ENCODE data around the gene GZMA.
"Not testable (repeated sequence)": the region's sequence is repeated elsewhere in the genome, so short reads cannot be mapped to it uniquely, and the experiment has no call there.

Gene GZMA

DNA sequence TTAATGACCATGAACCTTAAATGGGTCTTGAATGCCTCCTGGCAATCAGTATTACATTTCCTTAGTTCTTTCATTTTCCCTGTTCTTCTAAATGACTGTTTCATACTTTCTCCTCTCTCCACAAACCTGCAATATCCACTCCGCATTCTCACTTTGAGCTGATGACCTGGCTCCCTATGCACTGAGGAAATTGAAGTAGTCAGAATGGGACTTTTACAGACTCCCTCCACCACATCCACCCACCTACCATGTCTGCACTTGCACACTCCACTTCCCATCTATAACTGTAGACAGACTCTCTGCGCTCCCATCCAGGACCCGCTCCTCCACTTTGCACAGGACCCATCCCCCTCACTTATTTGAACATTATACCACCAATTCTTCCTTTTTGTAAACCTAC lies 36.2 kb upstream of the GZMA start:
- TF ChIP-seq CTCF (IDR thresholded peaks at IDR 0.05; ENCODE audit: control insufficient read depth, insufficient read depth, low read depth, low read length, missing control alignments) = no peak
- no peak for DNase-seq (ENCODE audit: low read depth)
- H3K4me3 ChIP-seq (ENCODE audit: control insufficient read depth, low read depth, low read length) = no peak overlapping the region

- no peak overlapping the region for H3K4me3 ChIP-seq (ENCODE audit: control insufficient read depth, low read depth, low read length)
- no peak for DNase-seq (ENCODE audit: low read depth)
- no peak for TF ChIP-seq CTCF (IDR thresholded peaks at IDR 0.05; ENCODE audit: control insufficient read depth, insufficient read depth, low read depth, low read length, missing control alignments)
These were observed 31.5 kb upstream of the GZMA start for GRCh38 chr5:55070968-55071367.

DNA sequence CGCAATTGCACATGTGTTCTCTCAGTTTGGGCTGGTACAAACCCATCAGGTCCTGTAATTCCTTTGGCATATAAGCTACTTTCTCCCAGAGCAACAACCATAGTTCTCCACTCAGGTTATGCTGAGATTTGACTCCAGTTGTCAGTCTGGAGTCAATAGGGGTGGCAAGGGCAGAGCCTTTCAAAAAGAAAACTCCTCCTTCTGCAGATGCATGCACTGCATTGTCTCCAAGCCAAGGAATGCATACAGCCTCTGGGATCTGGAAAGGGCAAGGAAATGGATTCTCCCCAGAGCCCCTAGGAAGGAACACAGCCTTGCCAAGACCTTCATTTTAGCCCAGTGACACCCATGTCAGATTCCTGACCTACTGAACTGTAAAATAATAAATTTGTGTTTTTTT lies 31.0 kb upstream of the GZMA start:
- no peak for TF ChIP-seq CTCF (IDR thresholded peaks at IDR 0.05; ENCODE audit: control insufficient read depth, insufficient read depth, low read depth, low read length, missing control alignments)
- DNase-seq (ENCODE audit: low read depth) = no peak
- H3K4me3 ChIP-seq (ENCODE audit: control insufficient read depth, low read depth, low read length) = no peak overlapping the region

- DNase-seq (ENCODE audit: low read depth) = no peak
- TF ChIP-seq CTCF (IDR thresholded peaks at IDR 0.05; ENCODE audit: control insufficient read depth, insufficient read depth, low read depth, low read length, missing control alignments) = no peak
- H3K4me3 ChIP-seq (ENCODE audit: control insufficient read depth, low read depth, low read length) = no peak overlapping the region
These were observed 29.8 kb upstream of the GZMA start for GRCh38 chr5:55072666-55073065.

DNA sequence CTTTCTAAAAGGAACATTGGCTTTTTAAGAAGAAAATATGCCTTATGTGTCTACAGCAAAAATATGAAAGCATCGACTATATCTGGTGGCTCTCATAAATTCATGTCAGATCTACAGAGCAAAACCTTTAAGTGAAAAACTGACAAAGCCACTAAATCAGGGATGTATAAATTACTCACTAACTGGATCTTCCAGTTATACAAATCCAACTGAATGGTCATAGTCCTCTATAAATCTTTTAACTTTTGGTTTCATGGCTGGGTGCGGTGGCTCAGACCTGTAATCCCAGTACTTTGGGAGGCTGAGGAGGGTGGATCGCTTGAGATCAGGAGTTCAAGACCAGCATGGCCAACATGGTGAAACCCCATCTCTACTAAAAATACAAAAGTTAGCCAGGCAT lies 29.2 kb upstream of the GZMA start:
- no peak for TF ChIP-seq CTCF (IDR thresholded peaks at IDR 0.05; ENCODE audit: control insufficient read depth, insufficient read depth, low read depth, low read length, missing control alignments)
- H3K4me3 ChIP-seq (ENCODE audit: control insufficient read depth, low read depth, low read length) = no peak overlapping the region

GRCh38 chr5:55081541-55081940 lies 20.9 kb upstream of the GZMA start:
- no peak for DNase-seq (ENCODE audit: low read depth)
- H3K4me3 ChIP-seq (ENCODE audit: control insufficient read depth, low read depth, low read length) = no peak overlapping the region
- no peak for TF ChIP-seq CTCF (IDR thresholded peaks at IDR 0.05; ENCODE audit: control insufficient read depth, insufficient read depth, low read depth, low read length, missing control alignments)

More for the DNA sequence above, 29.2 kb upstream of the GZMA start:
- no peak for DNase-seq (ENCODE audit: low read depth)

DNA sequence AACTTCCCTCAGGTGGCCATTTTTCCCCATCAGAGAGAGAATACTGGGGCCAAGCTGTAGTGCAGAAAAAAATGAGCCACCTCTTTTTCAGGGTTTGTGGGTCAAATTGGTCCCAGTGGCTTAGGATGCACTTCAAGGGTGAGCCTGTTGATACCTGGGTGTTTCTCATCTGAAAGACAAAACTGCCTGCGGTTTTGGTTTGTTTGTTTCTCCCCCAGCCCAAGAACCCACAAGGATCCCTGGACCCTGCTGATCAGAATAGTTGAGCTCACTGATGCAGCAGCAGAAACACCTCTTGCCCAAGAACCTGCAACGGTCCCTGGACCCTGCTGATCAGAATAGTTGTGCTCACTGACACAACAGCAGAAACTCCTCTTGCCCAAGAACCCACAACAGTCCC lies 13.1 kb upstream of the GZMA start:
- H3K4me3 ChIP-seq (ENCODE audit: control insufficient read depth, low read depth, low read length); DNase-seq (ENCODE audit: low read depth): not testable (repeated sequence)

DNA sequence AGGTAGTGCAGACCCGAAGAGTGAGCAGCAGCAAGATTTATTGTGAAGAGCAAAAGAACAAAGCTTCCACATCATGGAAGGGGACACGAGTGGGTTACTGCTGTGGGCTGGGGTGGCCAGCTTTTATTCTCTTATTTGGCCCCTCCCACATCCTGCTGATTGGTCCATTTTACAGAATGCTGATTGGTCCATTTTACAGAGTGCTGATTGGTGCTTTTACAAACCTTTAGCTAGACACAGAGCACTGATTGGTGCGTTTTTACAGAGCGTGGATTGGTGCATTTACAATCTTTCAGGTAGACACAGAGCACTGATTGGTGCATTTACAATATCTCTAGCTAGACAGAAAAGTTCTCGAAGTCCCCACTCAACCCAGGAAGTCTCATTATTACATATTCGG lies 11.4 kb upstream of the GZMA start:
- not testable (repeated sequence) for DNase-seq (ENCODE audit: low read depth); H3K4me3 ChIP-seq (ENCODE audit: control insufficient read depth, low read depth, low read length)

Data from AG09309 (cell line).